Smooth muscle cell (in vitro differentiated cells): ENCODE data around the gene XRRA1. TPM values are rescaled to one million over a fixed set of nuclear protein-coding genes. Genes with fewer than 3 reads are reported as not detected.

Experiments
- DNase-seq: peaks from one replicate; lab custom pipeline; 2025; ENCODE audit not compliant: unreplicated experiment; lab: John Stamatoyannopoulos, UW
- H2AFZ ChIP-seq: fragments of 200-600 bp; sonication (generic); 2 replicates; pipeline ENCODE4 v1.6.0; 2016; ENCODE audit warnings: antibody characterized with exemption, low read depth, mild to moderate bottlenecking
- H3F3A ChIP-seq: fragments of 200-600 bp; sonication (generic); 2 replicates; pipeline ENCODE4 v1.6.0; 2017; ENCODE audit warnings: antibody characterized with exemption, low read depth
- H3K27ac ChIP-seq: fragments of 200-600 bp; sonication (generic); 2 replicates; pipeline ENCODE4 v1.5.1; 2016; ENCODE audit warnings: low read depth, mild to moderate bottlenecking
- H3K27me3 ChIP-seq: fragments of 200-600 bp; sonication (generic); 2 replicates; pipeline ENCODE4 v1.6.1; 2016; ENCODE audit warnings: low read depth, mild to moderate bottlenecking
- H3K36me3 ChIP-seq: fragments of 200-600 bp; sonication (generic); 2 replicates; pipeline ENCODE4 v1.5.1; 2016; ENCODE audit warnings: low read depth
- H3K4me1 ChIP-seq: fragments of 200-600 bp; sonication (generic); 2 replicates; pipeline ENCODE4 v1.5.1; 2016; ENCODE audit warnings: low read depth
- H3K4me2 ChIP-seq: fragments of 200-600 bp; sonication (generic); 2 replicates; pipeline ENCODE4 v1.6.0; 2016; ENCODE audit warnings: mild to moderate bottlenecking
- H3K4me3 ChIP-seq: fragments of 200-600 bp; sonication (generic); 2 replicates; pipeline ENCODE4 v1.5.1; 2016; ENCODE audit warnings: mild to moderate bottlenecking
- H3K79me2 ChIP-seq: fragments of 200-600 bp; sonication (generic); 2 replicates; pipeline ENCODE4 v1.6.0; 2016; ENCODE audit warnings: low read depth, mild to moderate bottlenecking
- H3K9ac ChIP-seq: fragments of 200-600 bp; sonication (generic); 2 replicates; pipeline ENCODE4 v1.6.0; 2016; ENCODE audit warnings: low read depth
- H3K9me3 ChIP-seq: fragments of 200-600 bp; sonication (generic); replicated peaks from 2 replicates; pipeline ENCODE4 v1.5.1; 2016; ENCODE audit warnings: low read depth
- H4K20me1 ChIP-seq: fragments of 200-600 bp; sonication (generic); 2 replicates; pipeline ENCODE4 v1.6.0; 2016; ENCODE audit warnings: low read depth
- WGBS: methylation state at CpG from one replicate; pipeline ENCODE4 v1.1.7; 2016; ENCODE audit warnings: low lambda C conversion rate; 5-methylcytosine and 5-hydroxymethylcytosine counted together
- polyA plus RNA-seq: library from polyadenylated mRNA; unstranded; fragments of >200 nt; fragmentation: Nextera tagmentation; extraction: Ambion mirVana; gene quantifications from 2 replicates; pipeline ENCODE4 v1.2.1, GENCODE V29; 2016
- total RNA-seq: library from RNA; depleted of rRNA; stranded (reverse); fragments of >200 nt; gene quantifications from 2 replicates; pipeline ENCODE4 v1.2.3, GENCODE V29; 2014
- TF ChIP-seq, protein P1 (sequence below): fragments of 200-600 bp; sonication (generic); IDR thresholded peaks from 2 replicates; pipeline ENCODE4 v1.5.1; 2017; ENCODE audit warnings: borderline replicate concordance, mild to moderate bottlenecking, antibody characterized with exemption; ENCODE audit not compliant: insufficient read depth, poor library complexity, severe bottlenecking

XRRA1 gene
- total and polyA plus RNA-seq, 2 experiments from 2014 or later, result 3.8 to 9.4 TPM

DNA sequence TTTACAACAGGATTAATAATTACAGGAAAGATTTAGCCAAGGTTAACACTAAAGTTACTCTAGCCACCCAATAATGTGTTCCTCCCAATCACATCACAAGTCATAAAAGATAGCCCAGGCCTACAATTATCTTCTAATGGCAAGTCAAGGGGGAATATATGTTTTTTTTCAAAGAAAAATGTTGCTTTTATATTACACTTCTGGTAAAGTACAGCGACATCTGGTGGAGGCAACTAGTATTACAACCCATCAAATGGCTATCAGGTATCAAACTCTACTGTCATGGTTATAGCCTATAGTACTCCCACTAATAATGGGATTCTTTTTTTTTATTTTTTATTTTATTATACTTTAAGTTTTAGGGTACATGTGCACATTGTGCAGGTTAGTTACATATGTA, 71.8 kb downstream of the XRRA1 start:
- WGBS, result 55% methylated on average over 1 of the region's 1 CpG
- no peaks in the 10 kb centered on the region for H3K79me2 ChIP-seq
- no peaks in the 10 kb centered on the region for H3F3A ChIP-seq
- H4K20me1 ChIP-seq, result no peaks in the 10 kb centered on the region
- H3K27me3 ChIP-seq, result no peaks in the 10 kb centered on the region
- no peak overlapping the region for H3K9ac ChIP-seq
- H3K27ac ChIP-seq, result no peak overlapping the region
- no peak overlapping the region for H2AFZ ChIP-seq
- H3K4me3 ChIP-seq, result no peak overlapping the region
- TF ChIP-seq, protein P1, sequence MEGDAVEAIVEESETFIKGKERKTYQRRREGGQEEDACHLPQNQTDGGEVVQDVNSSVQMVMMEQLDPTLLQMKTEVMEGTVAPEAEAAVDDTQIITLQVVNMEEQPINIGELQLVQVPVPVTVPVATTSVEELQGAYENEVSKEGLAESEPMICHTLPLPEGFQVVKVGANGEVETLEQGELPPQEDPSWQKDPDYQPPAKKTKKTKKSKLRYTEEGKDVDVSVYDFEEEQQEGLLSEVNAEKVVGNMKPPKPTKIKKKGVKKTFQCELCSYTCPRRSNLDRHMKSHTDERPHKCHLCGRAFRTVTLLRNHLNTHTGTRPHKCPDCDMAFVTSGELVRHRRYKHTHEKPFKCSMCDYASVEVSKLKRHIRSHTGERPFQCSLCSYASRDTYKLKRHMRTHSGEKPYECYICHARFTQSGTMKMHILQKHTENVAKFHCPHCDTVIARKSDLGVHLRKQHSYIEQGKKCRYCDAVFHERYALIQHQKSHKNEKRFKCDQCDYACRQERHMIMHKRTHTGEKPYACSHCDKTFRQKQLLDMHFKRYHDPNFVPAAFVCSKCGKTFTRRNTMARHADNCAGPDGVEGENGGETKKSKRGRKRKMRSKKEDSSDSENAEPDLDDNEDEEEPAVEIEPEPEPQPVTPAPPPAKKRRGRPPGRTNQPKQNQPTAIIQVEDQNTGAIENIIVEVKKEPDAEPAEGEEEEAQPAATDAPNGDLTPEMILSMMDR, result peak; percentile 59
- H3K36me3 ChIP-seq, result peaks cover 13% of the 10 kb centered on the region
- no peaks in the 10 kb centered on the region for H3K9me3 ChIP-seq
- no peaks in the 10 kb centered on the region for H3K4me1 ChIP-seq
- no peak overlapping the region for H3K4me2 ChIP-seq
- no peak for DNase-seq

- Histone ChIP-seq H4K20me1 (no peaks in the 10 kb centered on the region), H3K36me3 (peaks cover 50% of the 10 kb centered on the region), H3K79me2 (no peaks in the 10 kb centered on the region), H3K4me3 (no peak overlapping the region), H3K9me3 (peaks cover 54% of the 10 kb centered on the region), H2AFZ (no peak overlapping the region), H3K4me2 (no peak overlapping the region), H3K4me1 (no peaks in the 10 kb centered on the region), H3K27ac (no peak overlapping the region), H3F3A (no peaks in the 10 kb centered on the region), H3K27me3 (no peaks in the 10 kb centered on the region), H3K9ac (no peak overlapping the region)
- 97% methylated on average over 2 of the region's 2 CpGs for WGBS
- DNase-seq, result no peak
- TF ChIP-seq, protein P1, result no peak
These were observed 77.9 kb downstream of the XRRA1 start for GRCh38 chr11:74871037-74871436.

GRCh38 chr11:74870485-74870884, 78.4 kb downstream of the XRRA1 start:
- no peaks in the 10 kb centered on the region for H4K20me1 ChIP-seq
- 84% methylated on average over 1 of the region's 1 CpG for WGBS
- H3K4me2 ChIP-seq, result no peak overlapping the region
- H3K27ac ChIP-seq, result no peak overlapping the region
- no peak overlapping the region for H3K4me3 ChIP-seq
- H3K9me3 ChIP-seq, result peaks cover 59% of the 10 kb centered on the region
- H3K27me3 ChIP-seq, result no peaks in the 10 kb centered on the region
- H3F3A ChIP-seq, result no peaks in the 10 kb centered on the region
- H3K79me2 ChIP-seq, result no peaks in the 10 kb centered on the region
- TF ChIP-seq, protein P1, result no peak
- H3K4me1 ChIP-seq, result no peaks in the 10 kb centered on the region
- no peak overlapping the region for H3K9ac ChIP-seq
- DNase-seq, result no peak
- H2AFZ ChIP-seq, result no peak overlapping the region
- H3K36me3 ChIP-seq, result peaks cover 50% of the 10 kb centered on the region

DNA sequence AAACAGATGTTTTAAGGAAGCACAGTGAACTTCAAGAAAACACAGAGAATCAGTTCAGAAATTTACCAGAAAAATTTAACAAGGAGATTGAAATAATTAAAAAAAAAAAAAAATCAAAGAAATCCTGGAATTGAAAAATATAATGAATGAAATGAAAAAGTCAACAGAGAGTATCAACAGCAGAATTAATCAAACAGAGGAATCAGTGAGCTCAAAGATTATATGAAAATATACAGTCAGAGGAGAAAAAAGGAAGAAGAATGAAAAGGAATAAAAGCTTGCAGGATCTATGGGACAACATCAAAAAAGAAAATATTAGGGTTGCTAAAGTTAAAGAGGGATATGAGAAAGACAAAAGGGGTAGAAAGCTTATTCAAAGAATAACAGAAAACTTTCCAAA, 82.3 kb downstream of the XRRA1 start:
- TF ChIP-seq, protein P1, result no peak
- Histone ChIP-seq H2AFZ (no peak overlapping the region), H3K4me1 (no peaks in the 10 kb centered on the region), H3K4me3 (no peak overlapping the region), H3K36me3 (peaks cover 42% of the 10 kb centered on the region), H3K9me3 (peaks cover 58% of the 10 kb centered on the region), H3K27me3 (no peaks in the 10 kb centered on the region), H3F3A (no peaks in the 10 kb centered on the region), H4K20me1 (no peaks in the 10 kb centered on the region), H3K4me2 (no peak overlapping the region), H3K27ac (no peak overlapping the region), H3K79me2 (no peaks in the 10 kb centered on the region), H3K9ac (no peak overlapping the region)
- DNase-seq, result no peak
